Motor neuron (in vitro differentiated cells): Measurements from ENCODE around the gene S100G. TPM values are rescaled to one million over a fixed set of nuclear protein-coding genes. Genes with fewer than 3 reads are reported as not detected.

Experiments used
- ATAC-seq, 8 experiments: fragments of 200-7000 bp; cut with Tn5 transposase; replicated peaks in 6 of 8; 2 replicates each; pipeline ENCODE4 v1.8.0; 2021; ENCODE audit warnings: mild to moderate bottlenecking in 8 of 8, moderate library complexity in 8 of 8
- H3K27ac ChIP-seq, 2 donors: fragments of 250-450 bp; sonication (Bioruptor Pico); 2 replicates each; pipeline ENCODE4 v1.9.0; 2021; ENCODE audit warnings: antibody characterized with exemption in 2 of 2, mild to moderate bottlenecking in 2 of 2, moderate library complexity in 1 of 2
- H3K4me1 ChIP-seq, 2 donors: fragments of 250-450 bp; sonication (Bioruptor Pico); replicated peaks in 1 of 2; 2 replicates each; pipeline ENCODE4 v1.6.1; 2021; ENCODE audit warnings: antibody characterized with exemption in 2 of 2, mild to moderate bottlenecking in 2 of 2, moderate library complexity in 1 of 2
- H3K4me3 ChIP-seq, 5 donors: fragments of 250-450 bp; sonication (Bioruptor Pico); 2 replicates each; pipeline ENCODE4 v1.9.0; 2021; ENCODE audit warnings: antibody characterized with exemption in 5 of 5, mild to moderate bottlenecking in 5 of 5, moderate library complexity in 4 of 5
- WGBS, 10 experiments: fragments of 450-650 bp; shearing (Covaris generic); methylation state at CpG; one replicate each; pipeline ENCODE4 v1.0.0; 2022; 5-methylcytosine and 5-hydroxymethylcytosine counted together
- in situ Hi-C, 9 experiments: fragments of 400-800 bp; cut with MboI; loops; one replicate each; pipeline ENCODE4 v1.15.0; 2021; ENCODE audit warnings: low sequenced_read_pairs in 9 of 9, low pct_unique_long_range_greater_than_20kb in 2 of 9; ENCODE audit not compliant: unreplicated experiment in 9 of 9
- total RNA-seq, 8 experiments: library from RNA; unstranded; fragments of 300-600 nt; gene quantifications; 2 replicates each; pipeline versions ENCODE4 v1.2.3 to v1.2.4, GENCODE V29; 2022

The S100G gene
- total RNA-seq, 8 experiments from 2014 or later, result not detected

GRCh38 chrX:16658284-16658683, 8.3 kb downstream of the S100G start:
- WGBS, 10 experiments, result 17 to 100% (median 94%) methylated on average over 1 to 2 of the region's 2 CpGs; no CpG with 5 or more reads in 5 of the 10 experiments
- ATAC-seq, result no peak
- Histone ChIP-seq H3K4me1 (no peaks in the 10 kb centered on the region), H3K27ac (no peak overlapping the region), H3K4me3 (no peak overlapping the region)
- in situ Hi-C loops, result loop anchor here in 2 of 9 experiments (25.0 kb wide), 1 partner anchor 221 kb away; no protein-coding TSS in a partner anchor

- Histone ChIP-seq H3K27ac (no peak overlapping the region), H3K4me3 (no peak overlapping the region), H3K4me1 (no peaks in the 10 kb centered on the region)
- ATAC-seq, result peak in 1 of 8 experiments; percentile 46
- WGBS, 10 experiments, result 75 to 100% methylated on average over 1 of the region's 1 CpG; no CpG with 5 or more reads in 8 of the 10 experiments
- in situ Hi-C loops, result loop anchor here in 2 of 9 experiments (25.0 kb wide), 1 partner anchor 222 kb away; no protein-coding TSS in a partner anchor
These were observed 9.4 kb downstream of the S100G start for GRCh38 chrX:16659321-16659720.

- Histone ChIP-seq H3K4me3 (no peak overlapping the region), H3K27ac (no peak overlapping the region), H3K4me1 (no peaks in the 10 kb centered on the region)
- 0 to 100% (median 42%) methylated on average over 1 to 2 of the region's 2 CpGs; no CpG with 5 or more reads in 5 of the 10 experiments for WGBS, 10 experiments
- no peak for ATAC-seq
- in situ Hi-C loops, result loop anchor here in 2 of 9 experiments (25.0 kb wide), 1 partner anchor 224 kb away; no protein-coding TSS in a partner anchor
These were observed 11.5 kb downstream of the S100G start for GRCh38 chrX:16661495-16661894.

- H3K4me1 ChIP-seq, result no peaks in the 10 kb centered on the region
- no peak overlapping the region for H3K4me3 ChIP-seq
- 0 to 67% (median 30%) methylated on average over 1 to 2 of the region's 2 CpGs; no CpG with 5 or more reads in 5 of the 10 experiments for WGBS, 10 experiments
- H3K27ac ChIP-seq, result no peak overlapping the region
- in situ Hi-C loops, result loop anchor here in 2 of 9 experiments (25.0 kb wide), 1 partner anchor 225 kb away; no protein-coding TSS in a partner anchor
- ATAC-seq, result peak in 1 of 8 experiments; percentile 38
These were observed 12.4 kb downstream of the S100G start for GRCh38 chrX:16662402-16662801.

GRCh38 chrX:16664074-16664473, 14.1 kb downstream of the S100G start:
- Histone ChIP-seq H3K4me3 (no peak overlapping the region), H3K4me1 (no peaks in the 10 kb centered on the region), H3K27ac (no peak overlapping the region)
- WGBS, 10 experiments, result 93% methylated on average over 3 to 5 of the region's 5 CpGs; no CpG with 5 or more reads in 8 of the 10 experiments
- in situ Hi-C loops, result loop anchor here in 2 of 9 experiments (25.0 kb wide), 1 partner anchor 227 kb away; no protein-coding TSS in a partner anchor
- no peak for ATAC-seq

GRCh38 chrX:16664626-16665025, 14.7 kb downstream of the S100G start:
- in situ Hi-C loops, result loop anchor here in 2 of 9 experiments (25.0 kb wide), 1 partner anchor 227 kb away; no protein-coding TSS in a partner anchor
- H3K4me1 ChIP-seq, result no peaks in the 10 kb centered on the region
- 26 to 100% (median 75%) methylated on average over 1 to 2 of the region's 2 CpGs; no CpG with 5 or more reads in 5 of the 10 experiments for WGBS, 10 experiments
- H3K27ac ChIP-seq, result no peak overlapping the region
- no peak for ATAC-seq
- no peak overlapping the region for H3K4me3 ChIP-seq

GRCh38 chrX:16665089-16665488, 15.1 kb downstream of the S100G start:
- no peak for ATAC-seq
- 0 to 100% (median 50%) methylated on average over 1 to 2 of the region's 2 CpGs; no CpG with 5 or more reads in 5 of the 10 experiments for WGBS, 10 experiments
- Histone ChIP-seq H3K4me1 (no peaks in the 10 kb centered on the region), H3K27ac (no peak overlapping the region), H3K4me3 (no peak overlapping the region)
- in situ Hi-C loops, result loop anchor here in 2 of 9 experiments (25.0 kb wide), 1 partner anchor 228 kb away; no protein-coding TSS in a partner anchor

- peak in 4 of 8 experiments; percentile 27 to 88 (median 56) for ATAC-seq
- in situ Hi-C loops, result loop anchor here in 2 of 9 experiments (25.0 kb wide), 1 partner anchor 229 kb away; no protein-coding TSS in a partner anchor
- no peak overlapping the region for H3K27ac ChIP-seq
- WGBS, 10 experiments, result 14 to 90% (median 78%) methylated on average over 1 to 4 of the region's 4 CpGs; no CpG with 5 or more reads in 5 of the 10 experiments
- H3K4me1 ChIP-seq, result no peaks in the 10 kb centered on the region
- H3K4me3 ChIP-seq, result no peak overlapping the region
These were observed 16.6 kb downstream of the S100G start for GRCh38 chrX:16666541-16666940.

- in situ Hi-C loops, result loop anchor here in 2 of 9 experiments (25.0 kb wide), 1 partner anchor 234 kb away; no protein-coding TSS in a partner anchor
- H3K27ac ChIP-seq, result no peak overlapping the region
- ATAC-seq, result peak in 4 of 8 experiments; percentile 34 to 74 (median 68)
- H3K4me3 ChIP-seq, result no peak overlapping the region
- no peaks in the 10 kb centered on the region for H3K4me1 ChIP-seq
These were observed 21.0 kb downstream of the S100G start for GRCh38 chrX:16671005-16671404.

GRCh38 chrX:16678689-16679088, 28.7 kb downstream of the S100G start:
- H3K4me1 ChIP-seq, result no peaks in the 10 kb centered on the region
- WGBS, 10 experiments, result 66 to 100% (median 87%) methylated on average over 1 to 7 of the region's 11 CpGs; no CpG with 5 or more reads in 5 of the 10 experiments
- no peak overlapping the region for H3K27ac ChIP-seq
- H3K4me3 ChIP-seq, result no peak overlapping the region
- in situ Hi-C loops, result loop anchor here in 1 of 9 experiments (25.0 kb wide), 1 partner anchor 866 kb away; no protein-coding TSS in a partner anchor
- no peak for ATAC-seq

GRCh38 chrX:16683007-16683664, 33.2 kb downstream of the S100G start:
- 78 to 100% (median 92%) methylated on average over 1 to 5 of the region's 7 CpGs; no CpG with 5 or more reads in 5 of the 10 experiments for WGBS, 10 experiments
- in situ Hi-C loops, result loop anchor here in 1 of 9 experiments (25.0 kb wide), 1 partner anchor 871 kb away; no protein-coding TSS in a partner anchor
- no peak for ATAC-seq
- H3K4me3 ChIP-seq, result no peak overlapping the region
- no peaks in the 10 kb centered on the region for H3K4me1 ChIP-seq
- no peak overlapping the region for H3K27ac ChIP-seq

- in situ Hi-C loops, result loop anchor here in 1 of 9 experiments (25.0 kb wide), 1 partner anchor 875 kb away; no protein-coding TSS in a partner anchor
- no peaks in the 10 kb centered on the region for H3K4me1 ChIP-seq
- H3K27ac ChIP-seq, result no peak overlapping the region
- no peak for ATAC-seq
- H3K4me3 ChIP-seq, result no peak overlapping the region
- 17 to 100% (median 84%) methylated on average over 1 to 3 of the region's 3 CpGs; no CpG with 5 or more reads in 2 of the 10 experiments for WGBS, 10 experiments
These were observed 37.6 kb downstream of the S100G start for GRCh38 chrX:16687514-16687913.
